IMR-90 (cell line): Measurements from ENCODE around the gene PIK3CA. TPM values are rescaled to one million over a fixed set of nuclear protein-coding genes. Genes with fewer than 3 reads are reported as not detected.

Experiments used
- ATAC-seq: fragments of 200-7000 bp; cut with Tn5 transposase; 2 replicates; pipeline ENCODE4 v1.9.1; 2020; ENCODE audit warnings: low read depth, mild to moderate bottlenecking, moderate library complexity
- BruUV-seq: library from RNA; stranded (reverse); fragments of 400-500 nt; replicated peaks from 2 replicates; lab custom pipeline; 2021; lab: Mats Ljungman, UMichigan
- CTCF ChIA-PET: fragments of 300-600 bp; formaldehyde crosslinking; extraction: SDS; loops from one replicate; lab custom pipeline; 2021; ENCODE audit warnings: antibody characterized with exemption; lab: Yijun Ruan, JAX
- POLR2A ChIA-PET: fragments of 300-600 bp; sonication (Branson Sonifier 250); formaldehyde crosslinking; loops from one replicate; lab custom pipeline; 2022; ENCODE audit warnings: antibody characterized with exemption; ENCODE audit not compliant: unreplicated experiment; lab: Charles Lee
- DNase-seq: peaks from one replicate; pipeline ENCODE4 v3.0.0; 2013
- H2AFZ ChIP-seq: replicated peaks from 2 replicates; pipeline ENCODE3; 2013; ENCODE audit warnings: low read length, mild to moderate bottlenecking; ENCODE audit not compliant: poor library complexity
- H2AK5ac ChIP-seq: 2 replicates; pipeline ENCODE4 v1.6.1; 2013; ENCODE audit warnings: low read depth, low read length, inconsistent platforms
- H2AK9ac ChIP-seq: replicated peaks from 2 replicates; pipeline ENCODE3; 2013; ENCODE audit warnings: mild to moderate bottlenecking, low read depth, low read length, moderate library complexity; ENCODE audit not compliant: poor library complexity
- H2BK120ac ChIP-seq: 2 replicates; pipeline ENCODE4 v1.6.1; 2013; ENCODE audit warnings: low read depth, low read length, inconsistent platforms
- H2BK15ac ChIP-seq: 3 replicates; pipeline ENCODE4 v1.6.1; 2013; ENCODE audit warnings: low read depth, low read length, inconsistent platforms
- H2BK20ac ChIP-seq: 2 replicates; pipeline ENCODE4 v1.6.1; 2013; ENCODE audit warnings: low read depth, mild to moderate bottlenecking, inconsistent platforms, low read length, moderate library complexity
- H2BK5ac ChIP-seq: 2 replicates; pipeline ENCODE4 v1.6.1; 2013; ENCODE audit warnings: mild to moderate bottlenecking, low read depth, low read length, inconsistent platforms; ENCODE audit not compliant: poor library complexity, severe bottlenecking
- H3K14ac ChIP-seq: replicated peaks from 2 replicates; pipeline ENCODE4 v1.6.1; 2013; ENCODE audit warnings: low read depth, low read length, inconsistent platforms
- H3K18ac ChIP-seq: 2 replicates; pipeline ENCODE4 v1.6.1; 2013; ENCODE audit warnings: low read depth, low read length, control low read depth
- H3K23ac ChIP-seq: 2 replicates; pipeline ENCODE4 v1.6.1; 2013; ENCODE audit warnings: low read depth, low read length, inconsistent platforms
- H3K27ac ChIP-seq: 2 replicates; pipeline ENCODE4 v1.5.1; 2013; ENCODE audit warnings: mild to moderate bottlenecking, control low read depth, low read length; ENCODE audit not compliant: insufficient read depth
- H3K27me3 ChIP-seq: 2 replicates; pipeline ENCODE4 v1.6.1; 2013; ENCODE audit warnings: low read length; ENCODE audit not compliant: control insufficient read depth, insufficient read depth
- H3K36me3 ChIP-seq: 2 replicates; pipeline ENCODE4 v1.6.1; 2013; ENCODE audit warnings: low read length, mixed read lengths; ENCODE audit not compliant: control insufficient read depth, insufficient read depth
- H3K4ac ChIP-seq: 2 replicates; pipeline ENCODE4 v1.6.1; 2013; ENCODE audit warnings: low read depth, low read length, inconsistent platforms
- H3K4me1 ChIP-seq: 2 replicates; pipeline ENCODE4 v1.6.1; 2013; ENCODE audit warnings: low read length, mixed read lengths; ENCODE audit not compliant: control insufficient read depth, insufficient read depth
- H3K4me2 ChIP-seq: 2 replicates; pipeline ENCODE4 v1.6.1; 2013; ENCODE audit warnings: low read depth, mild to moderate bottlenecking, control low read depth, low read length, moderate library complexity
- H3K4me3 ChIP-seq: 2 replicates; pipeline ENCODE4 v1.5.1; 2013; ENCODE audit warnings: low read depth, mild to moderate bottlenecking, control low read depth, low read length, moderate library complexity; ENCODE audit not compliant: insufficient read depth
- H3K56ac ChIP-seq: 2 replicates; pipeline ENCODE4 v1.6.1; 2013; ENCODE audit warnings: low read length, inconsistent platforms; ENCODE audit not compliant: insufficient read depth; ENCODE audit errors: extremely low read depth
- H3K79me1 ChIP-seq, 2 experiments: 2 replicates each; pipeline ENCODE4 v1.6.1; 2013; ENCODE audit warnings: low read length in 2 of 2, inconsistent platforms in 1 of 2, low read depth in 1 of 2
- H3K9ac ChIP-seq: 2 replicates; pipeline ENCODE4 v1.6.1; 2013; ENCODE audit warnings: low read depth, low read length, control low read depth
- H3K9me1 ChIP-seq: 2 replicates; pipeline ENCODE4 v1.6.1; 2013; ENCODE audit warnings: low read length, inconsistent platforms; ENCODE audit not compliant: insufficient read depth
- H3K9me3 ChIP-seq: 2 replicates; pipeline ENCODE4 v1.6.1; 2013; ENCODE audit warnings: low read length; ENCODE audit not compliant: control insufficient read depth, insufficient read depth
- H4K20me1 ChIP-seq: 2 replicates; pipeline ENCODE4 v1.6.1; 2013; ENCODE audit warnings: low read length, inconsistent platforms; ENCODE audit not compliant: insufficient read depth
- H4K5ac ChIP-seq: 2 replicates; pipeline ENCODE4 v1.6.1; 2013; ENCODE audit warnings: mild to moderate bottlenecking, low read depth, low read length, control low read depth
- H4K8ac ChIP-seq, 2 experiments: 2 replicates each; pipeline ENCODE4 v1.6.1; 2013; ENCODE audit warnings: low read depth in 2 of 2, low read length in 2 of 2, control low read depth in 1 of 2, inconsistent platforms in 1 of 2
- H4K91ac ChIP-seq: 2 replicates; pipeline ENCODE4 v1.6.1; 2013; ENCODE audit warnings: low read depth, low read length, inconsistent platforms; ENCODE audit not compliant: insufficient read depth
- BHLHE40 ChIP-seq: fragments of 150-350 bp; IDR thresholded peaks from 2 replicates; pipeline ENCODE4 v1.6.1; 2016; ENCODE audit warnings: mild to moderate bottlenecking, low read depth, low read length
- CEBPB ChIP-seq: IDR thresholded peaks from 2 replicates; pipeline ENCODE4 v1.6.1; 2012; ENCODE audit warnings: low read depth, low read length, improper control_type of control experiment
- CTCF ChIP-seq: conservative IDR thresholded peaks from 2 replicates; pipeline ENCODE4 v1.5.1; 2012; ENCODE audit warnings: mild to moderate bottlenecking, low read depth, low read length, improper control_type of control experiment
- FOS ChIP-seq: fragments of 150-350 bp; IDR thresholded peaks from 2 replicates; pipeline ENCODE4 v1.6.1; 2016; ENCODE audit warnings: low read depth, low read length
- MAZ ChIP-seq: IDR thresholded peaks from 2 replicates; pipeline ENCODE4 v1.6.1; 2012; ENCODE audit warnings: low read depth, mild to moderate bottlenecking, low read length, improper control_type of control experiment, moderate library complexity, borderline replicate concordance
- NFE2L2 ChIP-seq: fragments of 150-350 bp; IDR thresholded peaks from 2 replicates; pipeline ENCODE4 v1.6.1; 2016; ENCODE audit warnings: low read depth, mild to moderate bottlenecking, low read length
- POLR2A ChIP-seq: IDR thresholded peaks from 2 replicates; pipeline ENCODE4 v1.6.1; 2012; ENCODE audit warnings: mild to moderate bottlenecking, low read depth, low read length
- RAD21 ChIP-seq: IDR thresholded peaks from 2 replicates; pipeline ENCODE4 v1.6.1; 2012; ENCODE audit warnings: low read length, improper control_type of control experiment
- RCOR1 ChIP-seq: IDR thresholded peaks from 2 replicates; pipeline ENCODE4 v1.6.1; 2012; ENCODE audit warnings: mild to moderate bottlenecking, low read length, improper control_type of control experiment; ENCODE audit not compliant: insufficient replicate concordance
- RFX5 ChIP-seq: IDR thresholded peaks from 2 replicates; pipeline ENCODE4 v1.8.0; 2012; ENCODE audit warnings: low read depth, mild to moderate bottlenecking, low read length, moderate library complexity
- SMC3 ChIP-seq: fragments of 150-350 bp; IDR thresholded peaks from 2 replicates; pipeline ENCODE4 v1.6.1; 2016; ENCODE audit warnings: low read depth, mild to moderate bottlenecking, antibody characterized with exemption, low read length, moderate library complexity
- USF2 ChIP-seq: fragments of 150-350 bp; IDR thresholded peaks from 2 replicates; pipeline ENCODE4 v1.6.1; 2017; ENCODE audit warnings: mild to moderate bottlenecking, antibody characterized with exemption, low read length, low read depth
- WGBS, 2 experiments: methylation state at CpG; one replicate each; pipeline versions ENCODE4 v1.1.5 to v1.1.7; 2013; ENCODE audit warnings: missing lambda C conversion rate in 2 of 2; ENCODE audit not compliant: insufficient read length in 1 of 2; ENCODE audit errors: extremely low coverage in 2 of 2; 5-methylcytosine and 5-hydroxymethylcytosine counted together
- dilution Hi-C: fragments of 300-500 bp; cut with HindIII; formaldehyde crosslinking; loops from one replicate; pipeline ENCODE4 v1.14.3; 2018; ENCODE audit warnings: low sequenced_read_pairs; ENCODE audit not compliant: unreplicated experiment
- in situ Hi-C: fragments of 300-500 bp; cut with MboI; formaldehyde crosslinking; loops from 3 replicates; pipeline ENCODE4 v1.14.3; 2019; ENCODE audit warnings: low sequenced_read_pairs, inconsistent platforms, mixed read lengths
- intact Hi-C: fragments of 100-400 bp; cut with micrococcal nuclease; formaldehyde crosslinking; loops from 2 replicates; pipeline ENCODE4 v1.10.0; 2022
- polyA plus RNA-seq, 3 experiments: library from polyadenylated mRNA; depleted of rRNA; stranded (reverse); fragments of >200 nt; gene quantifications; 2 replicates each; pipeline ENCODE4 v1.2.3, GENCODE V29; 2012; ENCODE audit warnings: low replicate concordance in 1 of 3
- total RNA-seq: library from RNA; depleted of rRNA; stranded (reverse); fragments of >200 nt; gene quantifications from 2 replicates; pipeline ENCODE4 v1.2.3, GENCODE V29; 2012

Gene PIK3CA
- total and polyA plus RNA-seq, 2 of the 4 experiments (the other 2 are of a cell fraction) = 5.7 to 22.4 TPM

- H2AK9ac ChIP-seq = no peak overlapping the region
- TF ChIP-seq USF2 (no peak), NFE2L2 (no peak), FOS (no peak), RAD21 (no peak), CTCF (no peak), CEBPB (no peak), POLR2A (no peak), BHLHE40 (no peak), MAZ (no peak), SMC3 (no peak), RFX5 (no peak), RCOR1 (no peak)
- peaks cover 10 to 25% of the 10 kb centered on the region in 2 experiments; a peak in 3 of 4 replicates for H3K79me1 ChIP-seq
- H3K4me2 ChIP-seq = no peak overlapping the region
- no CpG with 5 or more reads among the region's 2 CpGs for WGBS, 2 experiments
- H3K4me1 ChIP-seq = peaks cover 2% of the 10 kb centered on the region
- H2BK15ac ChIP-seq = no peak overlapping the region
- peaks cover 14% of the 10 kb centered on the region; the same call in 1 of the 2 replicates for H4K20me1 ChIP-seq
- H4K91ac ChIP-seq = no peak overlapping the region
- no peak overlapping the region for H3K23ac ChIP-seq
- dilution Hi-C loops = no loop called here
- H3K9ac ChIP-seq = no peak overlapping the region
- no peak for DNase-seq
- no peak overlapping the region for H4K5ac ChIP-seq
- intact Hi-C loops = no loop called here
- ATAC-seq = no peak
- no peak overlapping the region for H3K27ac ChIP-seq
- ChIA-PET POLR2A (no interaction called here), CTCF (interaction anchor here (1.1 to 1.7 kb wide), 2 partner anchors 16 to 151 kb away, joined by 3 read pairs; no protein-coding TSS in a partner anchor)
- no peak overlapping the region for H2AFZ ChIP-seq
- no peak overlapping the region for H3K18ac ChIP-seq
- H3K14ac ChIP-seq = no peak overlapping the region
- H3K9me3 ChIP-seq = no peaks in the 10 kb centered on the region
- no peaks in the 10 kb centered on the region for H3K9me1 ChIP-seq
- H4K8ac ChIP-seq = no peak overlapping the region
- no peak overlapping the region for H2BK20ac ChIP-seq
- H3K56ac ChIP-seq = no peak overlapping the region
- no peak overlapping the region for H2BK120ac ChIP-seq
- no peak overlapping the region for H3K4me3 ChIP-seq
- no peak overlapping the region for H2AK5ac ChIP-seq
- BruUV-seq = no TSS peak
- no peaks in the 10 kb centered on the region for H3K27me3 ChIP-seq
- no peaks in the 10 kb centered on the region for H3K36me3 ChIP-seq
- in situ Hi-C loops = no loop called here
- no peak overlapping the region for H3K4ac ChIP-seq
- H2BK5ac ChIP-seq = no peak overlapping the region
Measured at GRCh38 chr3:179166561-179167201, 18.5 kb downstream of the PIK3CA start.
